Esophagus squamous epithelium (tissue), 4 donors: ENCODE data around the gene DCBLD2.

ENCODE experiments used
- CTCF ChIP-seq, 6 experiments: fragments of 450-650 bp in 4 of 6; fragments of 200-600 bp in 2 of 6; sonication (generic) in 2 of 6; IDR thresholded peaks; one replicate each; pipeline ENCODE4 v1.5.1; 2016 to 2019; ENCODE audit warnings: antibody characterized with exemption in 6 of 6, mild to moderate bottlenecking in 4 of 6, moderate library complexity in 4 of 6
- POLR2A ChIP-seq, 4 donors: fragments of 450-650 bp; IDR thresholded peaks; one replicate each; pipeline ENCODE4 v1.6.1; 2017; ENCODE audit warnings: antibody characterized with exemption in 4 of 4, mild to moderate bottlenecking in 4 of 4, moderate library complexity in 3 of 4

- no peak for TF ChIP-seq POLR2A (IDR thresholded peaks at IDR 0.05)
- no peak for TF ChIP-seq CTCF (IDR thresholded peaks at IDR 0.05)
Measured at GRCh38 chr3:98921957-98922356, 20.5 kb upstream of the DCBLD2 start.
